T47D (cell line): ENCODE results near the gene PIP4P1.

Experiments used
- DNase-seq, 2 experiments: peaks; one replicate each; pipeline versions ENCODE4 v3.0.0 to v3.0.0-alpha.2; 2011 to 2012; ENCODE audit warnings: low read depth in 1 of 2, low spot score in 1 of 2
- JUND ChIP-seq: IDR thresholded peaks from 2 replicates; pipeline ENCODE4 v1.6.1; 2012; ENCODE audit warnings: low read depth
- in situ Hi-C: cut with HindIII; loops from 2 replicates; pipeline ENCODE4 v1.10.0; 2016; ENCODE audit warnings: low sequenced_read_pairs, low pct_unique_long_range_greater_than_20kb

The PIP4P1 gene

DNA sequence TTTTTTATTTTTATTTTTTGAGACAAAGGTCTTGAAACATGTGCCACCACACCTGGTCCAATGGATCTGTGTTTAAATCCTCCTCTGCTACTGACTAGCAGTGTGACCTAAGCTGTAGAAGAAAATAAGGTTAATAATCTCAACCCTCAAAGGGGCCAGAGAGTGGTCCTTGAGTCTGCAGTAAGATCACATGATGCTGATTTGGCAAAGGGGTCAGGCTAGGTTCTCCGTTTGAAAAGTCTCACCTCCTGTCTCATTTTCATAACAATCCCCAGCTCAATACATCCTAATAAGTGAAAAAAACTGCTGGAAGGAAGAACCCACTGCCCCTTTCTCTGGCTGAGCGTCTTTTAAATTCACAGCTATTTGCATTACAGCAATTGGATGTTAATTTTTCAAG, 40.0 kb downstream of the PIP4P1 start:
- TF ChIP-seq JUND: no peak
- in situ Hi-C loops: no loop called here

DNA sequence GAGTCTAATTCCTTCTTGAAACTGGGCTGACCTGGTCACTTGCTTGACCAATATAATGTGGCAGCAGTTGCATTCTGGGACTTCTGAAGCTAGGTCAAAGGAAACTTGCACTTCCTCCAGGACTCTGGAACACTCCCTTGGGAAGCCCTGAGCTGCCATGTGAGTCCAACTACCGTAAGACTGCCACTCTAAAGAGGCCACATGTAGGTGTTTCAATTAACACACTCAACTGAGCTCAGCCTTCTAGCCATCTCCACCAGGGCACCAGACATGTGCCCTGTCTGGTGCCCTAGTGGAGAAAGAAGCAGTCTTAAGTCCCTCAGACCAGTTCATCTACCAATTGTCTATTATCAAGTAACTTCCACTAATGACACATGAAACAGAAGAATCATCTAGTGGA, 41.8 kb downstream of the PIP4P1 start:
- in situ Hi-C loops: no loop called here
- no peak for TF ChIP-seq JUND
- no peak for DNase-seq

More for the DNA sequence above, 40.0 kb downstream of the PIP4P1 start:
- DNase-seq: no peak

DNA sequence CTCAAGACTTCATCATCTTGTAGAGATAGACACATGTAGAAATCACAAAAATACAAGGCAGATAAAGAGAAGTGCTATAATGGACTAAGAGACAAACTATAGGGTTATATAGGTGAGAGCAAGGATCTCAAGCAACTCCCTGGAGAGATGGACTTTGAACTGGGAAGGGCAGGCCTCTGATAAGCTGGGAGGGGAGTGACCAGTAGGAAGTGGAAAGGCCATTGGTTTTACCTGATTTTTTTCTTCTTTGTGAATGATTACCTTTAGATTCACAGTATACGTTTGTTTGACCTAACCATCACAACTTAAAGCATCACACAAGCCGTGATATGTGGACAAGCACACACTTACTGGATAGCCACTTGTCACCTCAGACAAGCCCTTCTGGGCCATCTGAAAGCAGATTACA, 42.7 kb downstream of the PIP4P1 start:
- TF ChIP-seq JUND: no peak
- no peak for DNase-seq
- in situ Hi-C loops: no loop called here

DNA sequence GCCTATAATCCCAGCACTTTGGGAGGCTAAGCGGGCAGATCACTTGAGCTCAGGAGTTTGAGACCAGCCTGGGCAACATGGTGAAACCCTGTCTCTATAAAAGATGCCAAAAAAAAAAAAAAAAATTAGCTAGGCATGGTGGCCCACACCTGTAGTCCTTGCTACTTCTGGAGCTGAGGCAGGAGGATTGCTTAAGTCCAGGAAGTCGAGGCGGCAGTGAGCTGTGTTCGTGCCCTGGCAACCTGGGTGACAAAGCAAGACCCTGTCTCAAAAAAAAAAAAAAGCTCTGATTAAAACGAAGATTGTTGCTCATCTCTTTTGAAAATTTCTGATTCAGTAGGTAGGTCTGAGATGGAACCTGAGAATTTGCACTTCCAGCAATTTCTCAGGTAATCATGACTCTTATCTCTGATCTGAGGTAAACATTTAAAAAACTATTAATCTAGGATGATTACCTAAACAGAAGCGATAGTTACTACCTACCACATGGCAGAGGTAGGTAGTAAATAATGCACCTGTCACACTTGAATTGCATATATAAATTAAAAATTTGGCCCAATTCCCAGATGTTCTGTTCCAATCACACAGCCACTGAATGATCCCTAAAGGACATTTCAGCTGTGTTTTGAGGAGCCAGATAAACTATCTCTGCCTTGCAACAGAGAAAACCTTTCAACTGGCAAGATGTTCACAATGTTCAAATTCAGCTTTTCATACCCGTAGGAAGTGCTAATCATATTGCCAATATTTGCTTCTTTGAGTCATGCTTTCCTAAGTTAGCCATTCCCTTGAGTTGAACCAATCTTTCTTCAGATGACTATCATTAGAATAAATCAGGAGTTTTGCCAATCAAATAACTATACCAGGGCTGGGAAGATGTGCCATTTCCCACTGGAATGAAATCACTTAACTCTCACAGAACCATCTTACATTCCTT, 43.7 kb downstream of the PIP4P1 start:
- in situ Hi-C loops: no loop called here
- no peak for TF ChIP-seq JUND
- no peak for DNase-seq

DNA sequence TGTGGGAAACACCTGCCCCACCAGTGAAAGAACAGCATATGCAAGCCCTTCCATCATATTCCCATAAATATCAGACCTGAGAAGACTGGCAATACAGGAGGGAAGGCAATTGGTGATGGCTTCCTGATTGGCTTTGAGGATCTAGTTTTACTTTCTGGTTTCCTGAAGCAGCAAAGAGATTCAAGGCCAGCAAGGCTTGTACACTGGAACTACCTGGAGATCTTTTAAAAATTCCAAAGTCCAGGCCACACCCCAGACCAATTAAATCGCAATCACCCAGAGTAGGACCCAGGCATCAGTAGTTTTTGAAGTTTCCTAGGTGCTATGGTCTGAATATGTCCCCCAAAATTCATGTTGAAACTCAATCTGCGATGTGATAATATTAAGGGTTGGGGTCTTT, 45.0 kb downstream of the PIP4P1 start:
- in situ Hi-C loops: no loop called here
- TF ChIP-seq JUND: no peak
- no peak for DNase-seq

DNA sequence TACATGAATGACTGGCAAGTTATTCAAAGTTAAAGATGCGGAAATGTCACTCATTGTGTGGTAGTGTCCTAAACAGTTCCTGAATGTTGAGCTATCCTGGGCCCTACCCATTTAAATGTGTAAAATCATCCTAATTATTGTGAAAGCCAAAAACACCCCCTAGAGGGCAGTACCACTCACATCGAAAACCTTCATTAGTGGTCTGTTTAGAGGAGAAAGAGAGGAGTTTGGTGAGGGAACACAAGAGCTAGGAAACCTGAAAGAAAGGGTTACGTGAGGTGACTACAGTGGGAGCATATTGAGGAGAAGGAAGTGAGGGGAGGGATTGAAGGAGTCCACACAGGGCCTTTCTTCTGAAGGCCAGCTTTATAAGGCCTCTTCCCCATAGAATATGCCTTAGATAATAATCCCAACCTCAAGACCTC, 45.4 kb downstream of the PIP4P1 start:
- no peak for TF ChIP-seq JUND
- in situ Hi-C loops: no loop called here

DNA sequence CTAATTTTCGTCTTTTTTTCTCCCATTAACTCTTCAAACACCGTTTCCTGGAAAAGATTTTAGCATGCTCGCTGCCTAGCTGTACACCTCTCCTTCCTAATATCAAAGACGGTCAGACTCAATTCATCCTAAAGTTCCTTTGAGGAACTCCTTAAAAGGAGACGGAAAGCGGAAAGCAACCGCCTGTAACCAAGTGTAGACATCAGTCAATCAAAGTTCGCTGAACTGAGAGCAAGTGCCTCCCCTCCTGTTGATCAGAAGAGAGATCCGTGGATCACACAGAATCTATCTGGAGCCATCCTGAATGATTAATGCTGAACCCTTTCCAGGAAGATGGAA, 47.5 kb downstream of the PIP4P1 start:
- in situ Hi-C loops: no loop called here
- DNase-seq: peak in 1 of 2 experiments; percentile 24
- no peak for TF ChIP-seq JUND

More for the DNA sequence above, 45.4 kb downstream of the PIP4P1 start:
- peak in 1 of 2 experiments; percentile 55 for DNase-seq

- in situ Hi-C loops: no loop called here
- no peak for TF ChIP-seq JUND
- peak; percentile 49 to 85 for DNase-seq
These were observed 48.1 kb downstream of the PIP4P1 start, which contains the start of gene TEP1 for GRCh38 chr14:20412876-20413743. Gene TEP1, minus strand, starts transcription at chr14:20413501. Its CDS starts 5,062 bp downstream, at chr14:20408439.

DNA sequence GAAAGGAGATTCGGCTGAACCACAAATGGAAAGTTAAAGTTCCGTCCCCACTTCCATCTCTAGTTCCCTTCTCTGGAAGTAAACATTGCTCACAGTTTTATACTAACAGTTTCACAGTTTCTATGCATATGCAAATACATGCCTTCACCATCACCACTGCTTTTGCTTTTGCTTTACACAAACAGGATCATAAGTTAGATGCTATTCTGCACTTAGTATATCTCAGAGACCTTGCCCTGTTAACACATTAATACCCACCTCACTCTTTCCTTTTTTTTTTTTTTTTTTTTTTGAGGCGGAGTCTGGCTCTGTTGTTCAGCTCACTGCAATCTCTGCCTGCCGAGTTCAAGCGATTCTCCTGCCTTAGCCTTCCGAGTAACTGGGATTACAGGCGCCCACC, 48.8 kb downstream of the PIP4P1 start:
- no peak for DNase-seq
- in situ Hi-C loops: no loop called here
- TF ChIP-seq JUND: no peak

GRCh38 chr14:20409226-20409625, 52.0 kb downstream of the PIP4P1 start:
- DNase-seq: no peak
- TF ChIP-seq JUND: no peak
- in situ Hi-C loops: no loop called here
